ENCODE results near the gene DMWD.

The DMWD gene

GRCh38 chr19:45821570-45821969, 28.9 kb upstream of the DMWD start:
- no peak for DNase-seq (ENCODE audit: low read depth)
- H3K4me3 ChIP-seq (ENCODE audit: low read length): no peak overlapping the region
- TF ChIP-seq CTCF (conservative IDR thresholded peaks at IDR 0.05; ENCODE audit: low read depth, low read length): no peak

GRCh38 chr19:45821103-45821521, 28.5 kb upstream of the DMWD start:
- DNase-seq (ENCODE audit: low read depth): no peak
- no peak for TF ChIP-seq CTCF (conservative IDR thresholded peaks at IDR 0.05; ENCODE audit: low read depth, low read length)
- H3K4me3 ChIP-seq (ENCODE audit: low read length): no peak overlapping the region

GRCh38 chr19:45820413-45821102, 27.9 kb upstream of the DMWD start:
- no peak for TF ChIP-seq CTCF (conservative IDR thresholded peaks at IDR 0.05; ENCODE audit: low read depth, low read length)
- DNase-seq (ENCODE audit: low read depth): no peak
- H3K4me3 ChIP-seq (ENCODE audit: low read length): no peak overlapping the region

GRCh38 chr19:45819769-45820168, 27.1 kb upstream of the DMWD start:
- no peak for TF ChIP-seq CTCF (conservative IDR thresholded peaks at IDR 0.05; ENCODE audit: low read depth, low read length)
- DNase-seq (ENCODE audit: low read depth): no peak
- no peak overlapping the region for H3K4me3 ChIP-seq (ENCODE audit: low read length)

GRCh38 chr19:45817725-45818301, 25.2 kb upstream of the DMWD start:
- H3K4me3 ChIP-seq (ENCODE audit: low read length): no peak overlapping the region
- no peak for TF ChIP-seq CTCF (conservative IDR thresholded peaks at IDR 0.05; ENCODE audit: low read depth, low read length)
- DNase-seq (ENCODE audit: low read depth): no peak

- H3K4me3 ChIP-seq (ENCODE audit: low read length): no peak overlapping the region
- DNase-seq (ENCODE audit: low read depth): peak; percentile 58
- TF ChIP-seq CTCF (conservative IDR thresholded peaks at IDR 0.05; ENCODE audit: low read depth, low read length): peak; percentile 96
Measured at GRCh38 chr19:45817010-45817724, 24.5 kb upstream of the DMWD start.

All from retinal pigment epithelial cell (primary cell).